Measurements from ENCODE around the gene ATOH8.
A peak's percentile ranks its signal among the peaks of the same experiment; 100 is the strongest.

The ATOH8 gene

DNA sequence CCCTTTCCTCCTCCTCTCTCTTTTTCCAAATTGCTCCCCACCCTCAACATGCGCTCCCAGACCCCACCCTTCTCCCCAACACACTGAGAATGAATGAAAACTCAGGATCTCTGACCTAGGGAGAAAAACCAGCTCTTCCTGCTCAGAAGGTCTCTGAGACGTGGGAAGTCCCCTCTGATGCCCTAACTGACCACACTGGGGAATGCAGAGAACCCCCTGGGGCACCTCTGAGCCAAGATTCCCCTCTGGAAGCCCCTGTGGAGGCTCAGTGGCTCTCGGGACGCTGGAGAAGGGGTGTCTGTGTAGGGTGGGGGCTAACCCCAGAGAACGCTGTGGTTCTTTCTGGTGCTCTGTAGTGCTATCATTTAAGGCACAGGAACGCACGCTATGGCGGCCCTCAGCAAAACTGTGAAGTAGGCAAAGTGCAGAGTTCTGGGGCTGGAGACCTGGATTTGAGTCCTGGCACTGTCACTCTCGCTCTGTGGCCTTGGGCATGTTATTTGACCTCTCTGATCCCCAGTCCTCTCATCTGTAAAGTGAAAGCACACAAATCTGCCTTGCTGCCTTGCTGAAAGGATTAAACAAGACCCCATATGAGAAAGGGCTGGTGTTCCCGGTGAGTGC, 17.1 kb downstream of the ATOH8 start:
- no peak for DNase-seq

- DNase-seq, result no peak
Observed at GRCh38 chr2:85771486-85771885, 17.7 kb downstream of the ATOH8 start.

DNA sequence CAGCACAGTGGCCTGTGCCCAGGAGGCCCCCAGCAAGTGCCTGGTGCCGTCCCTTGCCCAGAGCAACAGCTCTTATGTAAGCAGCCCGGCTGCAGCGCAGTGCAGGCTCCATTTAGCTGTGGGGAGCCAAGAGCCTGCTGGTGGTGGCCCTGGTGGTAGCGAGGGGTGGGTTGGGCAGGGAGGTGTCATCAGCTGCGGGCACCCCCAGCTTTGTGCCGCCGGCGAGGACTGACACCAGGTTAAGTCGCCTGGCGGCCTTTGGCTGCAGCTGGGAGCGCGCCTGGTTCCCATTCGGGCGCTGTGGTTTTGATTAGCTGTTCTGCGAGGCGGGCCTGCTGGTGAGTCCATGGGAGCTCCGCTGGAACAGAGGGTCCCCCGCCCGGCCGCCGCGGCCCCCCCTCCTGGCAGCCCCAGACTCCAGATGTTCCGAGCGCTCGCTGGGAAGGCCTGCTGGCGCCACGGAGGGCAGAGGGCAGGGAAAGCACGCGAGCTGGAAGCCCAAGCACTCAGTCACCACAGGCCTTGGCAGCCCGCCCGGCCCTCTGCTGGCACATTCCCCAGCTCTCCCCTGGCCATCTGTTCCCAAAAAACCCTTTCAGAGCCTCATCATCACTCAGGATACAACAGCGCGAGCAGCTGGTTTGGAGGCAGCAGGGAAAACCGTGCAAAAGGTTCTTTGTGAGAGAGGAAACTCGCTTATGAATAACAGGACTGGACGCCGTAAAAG, 18.4 kb downstream of the ATOH8 start:
- peak in 1 of 2 donors; percentile 31 for DNase-seq

DNA sequence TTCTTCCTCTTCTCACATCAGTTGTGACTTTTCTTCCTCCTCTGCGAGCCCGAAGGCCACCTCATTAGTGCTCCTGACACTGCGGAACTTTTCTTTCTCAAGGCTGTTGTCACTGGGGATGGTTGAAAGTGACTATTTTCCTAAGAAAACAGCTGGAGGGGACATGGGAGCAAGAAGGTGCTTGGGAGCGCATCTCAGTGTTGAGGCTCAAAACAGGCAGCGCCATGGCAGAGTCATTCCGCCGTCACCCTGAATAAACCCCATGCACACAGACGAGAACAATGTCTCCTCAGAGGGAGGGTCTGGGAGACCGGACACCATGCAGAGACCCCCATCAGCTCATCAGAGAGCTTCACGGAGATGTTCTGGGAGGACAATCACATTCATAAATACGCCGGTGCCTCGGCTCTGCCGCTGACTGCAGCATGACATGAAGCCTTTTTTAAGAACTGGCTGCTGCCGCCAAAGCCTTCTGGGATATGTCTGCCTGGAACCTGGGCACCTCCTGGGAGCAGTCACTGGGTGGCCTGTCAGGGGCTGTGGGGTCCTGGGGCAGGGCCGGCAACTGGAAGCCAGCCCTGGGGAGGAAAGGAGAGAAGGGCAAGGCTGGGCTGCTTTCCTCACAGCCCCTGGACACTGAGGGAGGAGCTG, 19.2 kb downstream of the ATOH8 start:
- DNase-seq, result no peak

DNA sequence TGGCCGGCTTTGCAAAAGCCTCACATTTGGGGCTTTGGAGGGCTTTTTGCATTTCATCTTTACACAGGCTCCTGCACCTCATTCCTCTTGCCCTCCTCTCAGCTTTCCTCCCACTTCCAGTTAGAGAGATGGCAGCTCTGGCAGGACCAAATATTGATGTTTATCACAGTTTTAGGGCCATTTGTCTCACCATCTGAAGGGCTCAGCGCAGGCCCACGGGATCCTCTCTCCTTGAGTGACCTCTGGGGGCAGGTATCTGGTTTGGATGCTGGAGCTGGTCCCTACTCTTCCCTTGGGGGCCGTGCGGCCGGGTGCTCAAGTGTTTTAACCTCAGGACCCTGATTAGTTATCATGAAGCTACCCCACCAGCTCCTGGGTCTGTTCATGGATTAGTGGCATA, 19.9 kb downstream of the ATOH8 start:
- no peak for DNase-seq

DNA sequence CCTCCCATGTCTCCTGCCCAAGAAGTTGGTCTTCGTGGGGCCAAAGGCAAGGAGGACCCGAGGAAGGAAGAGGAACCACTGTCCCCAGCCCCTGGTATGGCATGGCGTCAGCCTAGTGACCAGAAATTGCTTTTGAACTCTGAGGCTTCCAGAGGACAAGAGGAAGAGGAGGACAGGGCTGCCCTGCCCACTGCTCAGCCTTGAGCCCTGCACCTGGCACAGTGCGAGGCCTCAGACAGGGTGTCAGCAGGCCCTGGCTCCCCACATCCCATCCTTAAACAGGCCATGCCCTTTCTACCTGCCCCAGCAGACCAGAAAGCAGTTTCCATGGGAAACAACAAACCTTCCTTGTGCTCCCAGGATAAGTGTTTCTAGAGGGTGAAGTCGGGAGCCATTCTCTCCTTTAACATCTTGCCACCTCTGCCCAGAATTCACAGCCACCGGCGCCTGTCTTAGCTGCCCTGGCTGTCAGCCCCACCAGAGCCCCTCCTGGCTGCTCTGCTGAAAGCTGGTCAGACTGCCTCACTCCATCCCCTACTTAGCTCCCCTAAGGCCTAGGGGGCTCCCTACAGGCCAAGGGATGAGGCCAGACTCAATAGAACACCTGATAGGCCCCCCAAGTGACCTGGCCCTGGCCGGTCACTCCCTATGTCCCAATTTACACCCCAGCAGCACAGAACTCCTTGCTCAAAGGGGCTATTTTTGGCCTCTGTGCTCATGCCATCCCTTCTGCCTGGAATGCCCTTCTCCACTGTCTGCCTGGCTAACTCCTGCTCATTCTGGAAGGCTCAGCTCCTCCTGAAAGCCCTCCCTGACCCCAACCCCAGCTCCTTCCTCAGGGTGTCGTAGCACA, 20.6 kb downstream of the ATOH8 start:
- no peak for DNase-seq

DNA sequence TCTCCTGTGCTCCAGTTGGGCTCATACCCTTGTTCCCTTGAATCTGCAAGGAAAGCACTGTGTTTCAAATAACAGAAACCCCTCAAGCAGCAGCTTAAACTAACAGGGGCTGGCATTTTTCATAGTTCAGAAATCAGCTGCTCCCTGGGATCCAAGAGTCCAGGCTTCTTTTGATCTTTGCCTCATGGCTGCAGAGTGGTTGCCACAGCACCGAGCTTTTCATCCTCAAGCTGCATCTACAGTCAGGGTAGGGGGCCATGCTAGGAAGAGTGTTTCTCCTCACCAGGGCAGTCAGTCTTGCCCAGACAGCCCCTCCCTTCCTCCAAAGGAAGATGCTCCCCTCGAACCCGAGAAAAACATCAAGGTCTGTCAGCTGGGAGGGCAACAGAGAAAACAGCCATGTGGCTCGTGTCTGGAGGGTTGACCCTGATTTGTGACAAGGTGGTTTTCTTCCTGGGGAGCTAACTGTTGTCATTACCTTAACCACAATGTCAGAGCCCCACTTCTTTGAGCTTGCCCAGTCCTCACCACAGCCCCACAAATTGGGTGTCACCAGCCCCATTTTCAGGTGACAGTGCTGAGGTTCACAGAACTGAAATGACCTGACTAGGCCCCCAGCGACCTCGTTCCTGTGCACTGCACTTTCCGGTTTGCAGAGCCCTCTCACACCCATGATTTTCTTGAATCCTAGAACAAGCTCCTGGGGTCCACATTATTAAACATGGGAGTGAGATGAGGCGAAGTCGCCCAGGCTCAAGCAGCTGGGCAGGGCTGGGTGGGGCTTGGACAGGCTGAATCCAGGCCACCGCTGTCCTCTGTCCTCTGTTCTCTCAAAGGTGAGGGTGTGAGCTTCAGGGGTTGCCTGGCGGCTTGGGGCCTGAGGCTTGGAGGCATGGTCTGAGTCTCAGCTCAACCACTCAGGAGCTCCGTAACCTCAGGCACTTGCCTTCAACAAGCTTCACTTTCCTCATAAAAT, 21.9 kb downstream of the ATOH8 start:
- DNase-seq, result no peak

- no peak for DNase-seq
Observed at GRCh38 chr2:85776672-85777071, 22.9 kb downstream of the ATOH8 start.

- no peak for DNase-seq
Observed at GRCh38 chr2:85777441-85777861, 23.7 kb downstream of the ATOH8 start.

DNA sequence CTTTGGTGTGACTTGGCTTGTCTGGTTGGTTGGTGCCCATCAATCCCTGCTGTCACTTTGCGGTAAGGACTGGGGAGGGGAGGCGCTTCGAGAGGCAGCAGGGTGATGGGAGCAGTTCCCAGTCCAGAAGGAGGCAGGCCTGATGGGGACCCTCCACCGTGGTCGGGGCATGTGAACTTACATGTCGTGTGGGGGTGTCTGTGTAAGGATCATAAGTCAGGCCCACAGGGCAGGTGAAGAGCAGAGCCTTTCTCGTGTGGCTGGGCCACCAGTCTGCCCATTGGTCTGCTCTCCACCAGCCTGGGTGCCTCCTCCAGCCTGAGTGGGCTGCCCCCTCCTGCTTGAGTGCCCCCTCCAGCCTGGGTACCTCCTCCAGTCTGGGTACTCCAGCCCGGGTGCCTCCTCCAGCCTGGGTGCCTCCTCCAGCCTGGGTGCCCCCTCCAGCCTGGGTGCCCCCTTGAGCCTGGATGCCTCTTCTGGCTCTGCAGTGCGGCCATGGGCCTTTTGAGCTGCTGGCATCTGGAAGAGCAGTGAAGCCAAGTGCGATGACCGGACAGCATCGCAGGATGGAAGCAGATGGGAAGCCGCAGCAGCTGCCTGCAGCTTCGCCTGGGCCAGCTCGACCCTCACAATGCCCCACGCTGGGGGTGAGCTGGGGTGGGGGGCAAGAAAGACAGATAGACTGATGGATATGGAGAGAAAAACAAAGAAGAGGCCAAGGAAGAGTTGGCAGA, 25.0 kb downstream of the ATOH8 start:
- no peak for DNase-seq

DNA sequence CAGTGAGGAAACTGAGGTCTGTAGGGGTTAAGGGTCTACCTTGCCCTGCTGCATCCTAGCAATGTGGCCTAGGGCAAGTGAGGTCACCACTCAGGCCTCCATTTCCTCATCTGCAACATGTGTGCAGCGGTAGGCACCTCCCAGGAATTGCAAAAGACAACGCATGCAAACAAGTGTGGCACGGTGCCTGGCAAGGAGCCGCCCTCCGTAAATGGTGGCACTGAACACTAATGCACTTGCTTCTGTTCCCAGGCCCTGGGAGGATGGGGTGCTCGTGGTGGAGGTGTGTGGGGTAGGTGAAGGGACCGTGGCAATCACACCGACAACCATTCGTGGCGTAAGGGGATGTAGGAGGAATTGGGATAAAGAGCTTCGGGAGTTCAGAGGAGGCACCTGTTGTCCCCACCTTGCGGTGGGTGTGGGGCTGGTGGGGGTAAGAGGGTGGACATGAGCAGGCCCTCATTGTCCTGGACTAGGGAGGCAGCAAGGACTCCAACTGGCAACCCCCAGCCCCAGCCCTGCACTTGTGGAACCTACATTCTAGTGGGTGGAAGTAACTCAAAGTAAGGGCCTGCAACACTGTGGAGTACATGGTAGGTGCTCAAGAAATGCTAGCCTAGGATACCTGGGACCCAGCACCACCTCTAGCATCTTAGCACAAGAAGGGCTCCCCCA, 26.0 kb downstream of the ATOH8 start:
- peak in 1 of 2 donors; percentile 41 for DNase-seq

DNA sequence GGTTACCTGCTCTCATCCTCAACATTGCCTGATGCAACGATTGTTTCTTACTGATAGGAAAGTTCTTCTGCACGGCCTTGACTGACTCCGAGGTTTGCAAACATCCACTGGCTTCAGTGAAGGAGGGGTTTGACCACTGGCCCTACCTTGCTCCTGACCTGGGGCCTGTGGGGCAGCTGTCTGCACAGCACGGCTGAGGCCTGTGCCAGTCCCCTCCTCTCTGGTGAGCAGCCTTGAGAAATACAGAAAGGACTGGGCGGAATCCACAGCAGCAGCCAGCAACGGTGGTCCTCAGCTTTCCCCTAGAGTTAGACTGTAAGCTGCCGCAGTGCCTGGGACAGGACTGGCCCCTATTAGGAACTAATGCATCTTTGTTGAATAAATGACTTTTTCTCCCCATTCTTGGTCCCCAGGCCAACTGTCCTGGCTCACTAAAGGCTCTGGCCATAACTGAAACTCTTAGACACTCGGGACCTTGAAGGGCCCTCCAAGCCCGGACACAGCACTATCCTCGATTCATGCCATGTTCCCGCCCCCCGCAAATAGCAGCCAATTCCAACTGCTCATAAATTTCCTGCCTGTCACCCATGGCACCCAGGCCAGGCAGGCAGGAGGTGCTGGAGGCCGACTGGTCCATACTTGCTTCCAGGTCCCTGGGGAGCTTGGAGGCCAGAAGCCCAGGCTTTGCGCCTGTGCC, 26.7 kb downstream of the ATOH8 start:
- DNase-seq, result no peak

DNA sequence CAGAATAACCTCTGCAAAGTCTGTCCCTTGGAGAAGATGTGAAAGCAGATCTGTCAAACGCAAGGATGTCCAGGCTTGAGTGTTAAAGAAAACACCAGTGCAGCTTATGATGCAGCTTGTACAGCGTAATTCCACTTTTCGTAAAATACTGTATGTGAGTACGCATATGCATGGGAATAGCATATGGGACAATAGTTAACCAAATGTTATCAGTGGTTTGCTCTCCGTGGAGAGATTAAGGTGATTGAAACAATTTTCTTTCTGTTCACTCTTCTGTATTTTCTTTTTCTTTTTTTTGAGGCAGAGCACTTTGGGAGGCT, 27.2 kb downstream of the ATOH8 start:
- DNase-seq, result no peak

GRCh38 chr2:85783796-85784195, 30.0 kb downstream of the ATOH8 start:
- no peak for DNase-seq

- no peak for DNase-seq
Observed at GRCh38 chr2:85784474-85784986, 30.7 kb downstream of the ATOH8 start.

DNA sequence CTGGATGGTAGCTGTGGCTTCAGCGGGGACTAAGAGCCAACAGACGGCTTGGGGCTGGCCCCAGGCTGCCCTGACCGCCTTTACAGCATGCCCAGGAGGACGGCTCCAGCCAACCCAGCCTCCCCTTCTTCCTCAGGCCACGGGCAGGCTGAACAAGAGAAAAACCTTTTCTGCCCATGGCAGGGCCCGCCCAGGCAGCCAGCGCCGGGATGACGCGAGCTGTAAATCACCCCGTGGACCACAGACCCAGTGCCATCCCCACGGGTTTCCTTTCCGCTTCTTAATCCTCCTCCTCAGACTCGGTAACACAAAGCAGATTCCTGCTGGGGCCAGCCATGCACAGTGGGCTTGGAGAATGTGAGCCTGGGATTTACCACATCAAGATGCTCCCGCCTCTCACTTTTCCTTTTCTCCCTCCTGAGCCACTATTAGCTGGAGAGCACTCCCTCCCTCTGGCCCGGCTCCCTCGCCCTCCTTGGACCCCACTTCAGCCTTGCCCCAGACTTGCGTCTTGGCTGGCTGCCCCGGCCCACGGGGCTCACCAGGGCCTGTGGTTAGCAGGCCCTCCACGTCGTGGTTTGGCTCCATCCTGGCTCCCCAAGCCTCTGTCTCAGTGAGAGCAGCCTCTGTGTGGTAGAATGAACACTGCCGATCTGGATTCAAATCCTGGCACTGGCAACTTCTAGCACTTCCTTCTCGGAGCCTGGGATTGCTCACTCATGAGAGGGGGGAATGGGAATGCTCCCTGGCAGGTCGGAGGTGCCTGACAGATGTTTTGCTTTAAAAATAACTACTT, 31.4 kb downstream of the ATOH8 start:
- DNase-seq, result no peak

DNA sequence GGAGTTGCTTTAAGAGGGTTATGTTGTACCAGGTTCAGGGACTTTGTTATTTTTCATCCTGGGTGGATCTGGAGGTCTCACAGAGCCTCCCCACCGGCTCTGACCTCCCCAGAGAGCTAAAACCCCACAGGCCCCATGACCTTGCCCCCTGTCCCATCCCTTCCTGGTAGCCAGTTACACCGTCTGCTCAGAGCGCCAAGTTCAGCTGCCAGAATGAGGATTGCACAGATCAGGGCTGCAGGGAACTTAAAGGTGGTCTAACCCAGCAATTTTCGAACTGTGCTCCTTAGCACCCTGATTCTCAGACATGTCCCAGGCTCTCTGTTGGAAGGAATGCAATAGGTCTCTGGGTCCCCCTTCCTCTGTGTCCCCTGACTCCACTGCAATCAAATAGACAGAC, 32.1 kb downstream of the ATOH8 start:
- DNase-seq, result no peak

DNA sequence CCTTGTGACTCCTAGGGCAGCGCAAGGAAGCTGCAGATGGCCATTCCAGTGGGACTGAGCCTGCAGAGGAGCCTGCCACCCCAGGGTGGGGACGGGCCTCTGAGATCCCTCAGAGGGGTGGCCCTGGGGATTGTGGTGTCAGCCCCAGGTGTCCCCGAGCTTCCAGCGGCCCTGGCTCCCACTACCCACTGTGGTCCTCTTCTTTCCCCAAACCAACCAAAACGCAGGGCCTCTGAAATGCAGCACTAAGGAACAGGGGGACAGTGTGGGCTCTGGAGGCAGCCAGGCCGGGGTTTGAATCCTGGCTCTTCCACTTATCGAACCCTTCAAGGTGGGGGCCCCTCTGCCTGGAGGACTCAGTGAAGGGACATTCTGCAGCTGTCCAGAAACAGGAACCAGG, 32.7 kb downstream of the ATOH8 start:
- DNase-seq, result no peak

GRCh38 chr2:85786865-85787264, 33.1 kb downstream of the ATOH8 start:
- no peak for DNase-seq

Measured in inflammatory macrophage treated with lipopolysaccharide for 1 hour (primary cell).